ENCODE data around the gene AP1AR. TPM values are rescaled to one million over a fixed set of nuclear protein-coding genes. Genes with fewer than 3 reads are reported as not detected.

The AP1AR gene
- total and polyA plus RNA-seq, 2 donors (not counting 3 experiments of a cell fraction or from before 2014, with no cell fraction given) = 6.6 to 18.6 TPM

GRCh38 chr4:112288455-112288854 is 56.9 kb downstream of the AP1AR start:
- intact Hi-C loops (cut with micrococcal nuclease) (no loop called here), dilution Hi-C loops (cut with MboI; ENCODE audit: extremely low pct_ligation_motif_present, low sequenced_read_pairs) (no loop called here)
- Histone ChIP-seq H4K20me1 (replicated peaks; ENCODE audit: control insufficient read depth, extremely low read depth, insufficient read depth, low read length) (no peaks in the 10 kb centered on the region), H3K79me2 (ENCODE audit: control insufficient read depth, insufficient read depth, low read length) (peaks cover 13% of the 10 kb centered on the region), H3K4me2 (ENCODE audit: insufficient read depth, low read length) (no peak overlapping the region), H3K27ac (ENCODE audit: insufficient read depth, low read depth, low read length) (no peak overlapping the region), H3K9ac (replicated peaks; ENCODE audit: extremely low read depth, insufficient read depth, low read length) (no peak overlapping the region), H3K4me1 (ENCODE audit: control insufficient read depth, extremely low read depth, insufficient read depth, low read length) (peaks cover 11% of the 10 kb centered on the region), H3K9me3 (replicated peaks; ENCODE audit: control insufficient read depth, insufficient read depth, low read length) (no peaks in the 10 kb centered on the region), H2AFZ (ENCODE audit: low read depth, low read length) (no peak overlapping the region), H3K36me3 (ENCODE audit: control insufficient read depth in 2 of 2, extremely low read depth in 1 of 2, insufficient read depth in 2 of 2, low read length in 2 of 2) (no peaks in the 10 kb centered on the region), H3K4me3 (replicated peaks in 1 of 3; ENCODE audit: insufficient read depth in 1 of 3, low read depth in 1 of 3, low read length in 3 of 3) (no peak overlapping the region), H3K27me3 (ENCODE audit: control insufficient read depth in 2 of 2, insufficient read depth in 2 of 2, low read length in 2 of 2) (no peaks in the 10 kb centered on the region), H3K9me1 (replicated peaks; ENCODE audit: control insufficient read depth, extremely low read depth, insufficient read depth, low read length) (no peaks in the 10 kb centered on the region)
- no peak for TF ChIP-seq MAX (IDR thresholded peaks at IDR 0.05; ENCODE audit: insufficient read depth, insufficient read length)
- no peak for TF ChIP-seq JUN (IDR thresholded peaks at IDR 0.05; ENCODE audit: borderline replicate concordance, insufficient read depth, insufficient read length, low read depth)
- FAIRE-seq (no peak), DNase-seq (ENCODE audit: low read depth, low spot score) (no peak)
- POLR2A ChIA-PET = no interaction called here
- BruUV-seq (replicated peaks) = no TSS peak
- CTCF ChIA-PET = interaction anchor here (1.8 kb wide), 1 partner anchor 9 kb away, joined by 8 read pairs; the partner anchor contains the start of gene ALPK1

GRCh38 chr4:112289407-112290253 is 58.0 kb downstream of the AP1AR start:
- Histone ChIP-seq H3K4me2 (ENCODE audit: insufficient read depth, low read length) (no peak overlapping the region), H4K20me1 (replicated peaks; ENCODE audit: control insufficient read depth, extremely low read depth, insufficient read depth, low read length) (no peaks in the 10 kb centered on the region), H3K27me3 (ENCODE audit: control insufficient read depth in 2 of 2, insufficient read depth in 2 of 2, low read length in 2 of 2) (no peaks in the 10 kb centered on the region), H3K4me3 (replicated peaks in 1 of 3; ENCODE audit: insufficient read depth in 1 of 3, low read depth in 1 of 3, low read length in 3 of 3) (no peak overlapping the region), H3K9me1 (replicated peaks; ENCODE audit: control insufficient read depth, extremely low read depth, insufficient read depth, low read length) (no peaks in the 10 kb centered on the region), H3K79me2 (ENCODE audit: control insufficient read depth, insufficient read depth, low read length) (peaks cover 7% of the 10 kb centered on the region), H3K36me3 (ENCODE audit: control insufficient read depth in 2 of 2, extremely low read depth in 1 of 2, insufficient read depth in 2 of 2, low read length in 2 of 2) (no peaks in the 10 kb centered on the region), H3K9me3 (replicated peaks; ENCODE audit: control insufficient read depth, insufficient read depth, low read length) (no peaks in the 10 kb centered on the region), H2AFZ (ENCODE audit: low read depth, low read length) (no peak overlapping the region), H3K4me1 (ENCODE audit: control insufficient read depth, extremely low read depth, insufficient read depth, low read length) (peaks cover 4% of the 10 kb centered on the region), H3K27ac (ENCODE audit: insufficient read depth, low read depth, low read length) (no peak overlapping the region), H3K9ac (replicated peaks; ENCODE audit: extremely low read depth, insufficient read depth, low read length) (no peak overlapping the region)
- BruUV-seq (replicated peaks) = no TSS peak
- DNase-seq (ENCODE audit: low read depth, low spot score) = no peak
- dilution Hi-C loops (cut with MboI; ENCODE audit: extremely low pct_ligation_motif_present, low sequenced_read_pairs) (no loop called here), intact Hi-C loops (cut with micrococcal nuclease) (no loop called here)
- CTCF ChIA-PET = no interaction called here
- no peak for TF ChIP-seq POLR2A (IDR thresholded peaks at IDR 0.05; ENCODE audit: low read depth, low read length)
- no peak for TF ChIP-seq MYC (IDR thresholded peaks at IDR 0.05; ENCODE audit: low read depth, low read length)
- no peak for TF ChIP-seq JUN (IDR thresholded peaks at IDR 0.05; ENCODE audit: borderline replicate concordance, insufficient read depth, insufficient read length, low read depth)
- no peak for TF ChIP-seq POLR2AphosphoS5 (IDR thresholded peaks at IDR 0.05; ENCODE audit: insufficient read depth, low read depth, low read length)
- TF ChIP-seq GATA2 (IDR thresholded peaks at IDR 0.05; ENCODE audit: insufficient read depth, insufficient read length, low read depth, low read length) = no peak
- no peak for TF ChIP-seq EZH2 (IDR thresholded peaks at IDR 0.05; ENCODE audit: borderline replicate concordance, low read depth, low read length, severe bottlenecking)
- TF ChIP-seq MAX (IDR thresholded peaks at IDR 0.05; ENCODE audit: insufficient read depth, insufficient read length) = no peak
- TF ChIP-seq FOS (IDR thresholded peaks at IDR 0.05; ENCODE audit: borderline replicate concordance, insufficient read depth, low read length) = no peak
- no peak for TF ChIP-seq CTCF (IDR thresholded peaks at IDR 0.05; ENCODE audit: extremely low read depth in 1 of 2, insufficient read depth in 1 of 2, low read depth in 1 of 2, low read length in 2 of 2)
- POLR2A ChIA-PET = no interaction called here
- no peak for FAIRE-seq
